Colonic mucosa (tissue), 4 donors: ENCODE results near the gene LARP7. TPM values are rescaled to one million over a fixed set of nuclear protein-coding genes. Genes with fewer than 3 reads are reported as not detected.
"Not testable (repeated sequence)": the region's sequence is repeated elsewhere in the genome, so short reads cannot be mapped to it uniquely, and the experiment has no call there.

Source experiments
- DNase-seq: peaks from one replicate; pipeline ENCODE4 v3.0.0-alpha.2; 2020
- H3K27ac ChIP-seq: fragments of 200-600 bp; one replicate; pipeline ENCODE4 v1.8.0; 2021
- H3K27me3 ChIP-seq: fragments of 200-600 bp; one replicate; pipeline ENCODE4 v1.8.0; 2021
- H3K36me3 ChIP-seq: fragments of 200-600 bp; one replicate; pipeline ENCODE4 v1.8.0; 2021
- H3K4me1 ChIP-seq: fragments of 200-600 bp; one replicate; pipeline ENCODE4 v1.8.0; 2021; ENCODE audit warnings: mild to moderate bottlenecking
- H3K4me3 ChIP-seq: fragments of 200-600 bp; one replicate; pipeline ENCODE4 v1.8.0; 2021
- H3K9ac ChIP-seq, 2 donors: one replicate each; pipeline ENCODE4 v1.7.0; 2013; ENCODE audit warnings: control low read depth in 2 of 2, low read depth in 2 of 2, low read length in 2 of 2
- H3K9me3 ChIP-seq: fragments of 200-600 bp; one replicate; pipeline ENCODE4 v1.8.0; 2021
- CTCF ChIP-seq: fragments of 200-600 bp; IDR thresholded peaks from one replicate; pipeline ENCODE4 v1.8.0; 2022; ENCODE audit warnings: antibody characterized with exemption, mild to moderate bottlenecking
- intact Hi-C: fragments of 100-400 bp; cut with DNase I; formaldehyde crosslinking; loops from one replicate; pipeline ENCODE4 v1.14.1; 2022
- total RNA-seq, 2 donors: library from RNA; stranded (reverse); fragmentation: NEBNext Ultra II Directional in 1 of 2; extraction: Animal tissue kit (Norgen Biotek cat#: 25700) in 1 of 2; gene quantifications; one replicate each; pipeline ENCODE4 v1.2.1, GENCODE V29; 2021
- donor health status: healthy.
- donor health status: DM: no; HTN: no; CAD: no.
- donor health status: DM: no; HTN: no; CAD: no.

The LARP7 gene
- total RNA-seq, 2 donors from 2014 or later = 35.3 to 36.1 TPM

DNA sequence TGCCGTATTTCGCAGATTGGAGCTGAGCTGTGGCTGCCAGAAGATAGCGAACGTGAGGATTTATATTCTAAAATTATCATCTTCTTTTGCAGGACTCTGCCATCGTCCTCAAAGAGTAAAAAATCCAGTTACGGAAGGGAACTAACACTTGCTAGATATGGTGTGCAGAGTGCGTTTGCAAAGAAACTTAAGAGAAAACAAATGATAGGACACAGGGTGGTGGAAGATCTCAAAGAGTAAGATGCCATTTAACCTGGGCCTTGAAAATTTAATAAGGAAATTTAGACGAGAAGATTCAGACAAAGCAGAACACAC lies 566 bp downstream of the LARP7 start:
- H3K36me3 ChIP-seq = no peaks in the 10 kb centered on the region
- DNase-seq = no peak
- H3K27me3 ChIP-seq = no peaks in the 10 kb centered on the region
- H3K9ac ChIP-seq = peak overlapping the region; percentile 44 to 92
- H3K4me3 ChIP-seq = peak overlapping the region; percentile 52
- no peaks in the 10 kb centered on the region for H3K9me3 ChIP-seq
- intact Hi-C loops = no loop called here
- peak overlapping the region; percentile 85 for H3K27ac ChIP-seq
- H3K4me1 ChIP-seq = no peaks in the 10 kb centered on the region
- TF ChIP-seq CTCF = no peak

DNA sequence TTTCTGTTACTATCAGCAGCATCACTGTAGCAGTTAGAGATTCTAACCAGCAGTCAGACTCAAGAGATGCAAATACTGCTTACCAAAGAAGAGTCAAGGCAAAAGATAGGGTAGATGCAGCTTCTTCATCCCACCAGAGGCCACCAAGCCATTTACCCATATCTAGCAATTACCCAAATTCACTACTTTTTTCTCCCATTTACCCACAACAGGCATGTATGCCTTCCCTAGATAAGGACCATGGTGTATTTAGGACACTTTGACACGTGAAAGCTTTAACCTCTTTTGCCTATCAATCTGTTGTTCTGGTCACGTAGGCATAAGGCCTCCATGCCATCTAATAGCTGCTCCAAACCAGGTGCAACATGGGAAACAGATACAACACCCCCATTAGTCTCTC lies 5.6 kb downstream of the LARP7 start:
- Histone ChIP-seq H3K27me3 (no peaks in the 10 kb centered on the region), H3K4me3 (no peak overlapping the region), H3K9me3 (no peaks in the 10 kb centered on the region), H3K36me3 (peaks cover 12% of the 10 kb centered on the region), H3K9ac (no peak overlapping the region), H3K4me1 (no peaks in the 10 kb centered on the region), H3K27ac (no peak overlapping the region)
- intact Hi-C loops = no loop called here
- DNase-seq = no peak
- TF ChIP-seq CTCF = no peak

DNA sequence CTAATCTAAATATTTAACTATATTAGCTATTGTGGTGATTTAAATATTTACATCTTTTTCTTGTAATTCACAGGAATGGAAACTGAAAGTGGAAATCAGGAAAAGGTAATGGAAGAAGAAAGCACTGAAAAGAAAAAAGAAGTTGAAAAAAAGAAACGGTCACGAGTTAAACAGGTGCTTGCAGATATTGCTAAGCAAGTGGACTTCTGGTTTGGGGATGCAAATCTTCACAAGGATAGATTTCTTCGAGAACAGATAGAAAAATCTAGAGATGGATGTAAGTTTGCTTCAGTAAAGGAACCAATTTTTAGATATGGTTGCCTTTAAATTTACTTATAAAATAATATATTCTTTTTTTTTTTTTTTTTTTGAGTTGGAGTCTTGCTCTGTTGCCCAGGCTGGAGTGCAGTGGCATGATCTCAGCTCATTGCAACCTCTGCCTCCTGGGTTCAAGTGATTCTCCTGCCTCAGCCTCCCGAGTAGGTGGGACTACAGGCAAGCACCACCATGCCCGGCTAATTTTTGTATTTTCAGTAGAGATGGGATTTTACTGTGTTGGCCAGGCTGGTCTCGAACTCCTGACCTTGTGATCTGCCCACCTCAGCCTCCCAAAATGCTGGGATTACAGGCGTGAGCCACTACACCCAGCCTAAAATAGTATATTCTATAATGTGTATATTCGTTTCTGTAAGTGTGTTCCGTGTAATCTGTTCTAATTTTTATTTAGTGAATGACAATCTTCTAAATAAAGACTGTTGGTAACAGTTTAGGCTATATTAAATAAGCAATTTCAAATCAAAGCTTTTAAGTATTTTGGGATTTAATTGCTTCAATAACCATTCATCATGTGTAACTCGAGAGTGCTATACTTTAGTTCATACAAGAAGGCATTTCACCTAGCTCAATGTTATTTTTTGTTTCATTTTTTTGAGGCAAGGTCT lies 7.9 kb downstream of the LARP7 start:
- H3K27ac ChIP-seq, intact Hi-C loops, H3K9ac ChIP-seq, H3K9me3 ChIP-seq, DNase-seq, H3K4me3 ChIP-seq, H3K27me3 ChIP-seq, H3K4me1 ChIP-seq: not testable (repeated sequence)
- peaks cover 19% of the 10 kb centered on the region for H3K36me3 ChIP-seq

- Histone ChIP-seq H3K36me3 (peaks cover 19% of the 10 kb centered on the region), H3K9ac (no peak overlapping the region), H3K4me3 (no peak overlapping the region), H3K9me3 (no peaks in the 10 kb centered on the region), H3K27ac (no peak overlapping the region), H3K4me1 (no peaks in the 10 kb centered on the region), H3K27me3 (no peaks in the 10 kb centered on the region)
- DNase-seq = no peak
- intact Hi-C loops = no loop called here
- TF ChIP-seq CTCF = no peak
Measured at GRCh38 chr4:112645541-112646329, 8.8 kb downstream of the LARP7 start.

GRCh38 chr4:112646632-112647537 lies 9.9 kb downstream of the LARP7 start:
- DNase-seq = no peak
- Histone ChIP-seq H3K36me3 (peaks cover 27% of the 10 kb centered on the region), H3K27ac (no peak overlapping the region), H3K9ac (no peak overlapping the region), H3K4me1 (no peaks in the 10 kb centered on the region), H3K9me3 (no peaks in the 10 kb centered on the region), H3K4me3 (no peak overlapping the region), H3K27me3 (no peaks in the 10 kb centered on the region)
- intact Hi-C loops = no loop called here
- no peak for TF ChIP-seq CTCF
